Heart right ventricle (tissue), 16 donors: ENCODE data around the gene SLC35F1. TPM values are rescaled to one million over a fixed set of nuclear protein-coding genes. Genes with fewer than 3 reads are reported as not detected.

ENCODE experiments used
- ATAC-seq, 8 donors: fragments of 200-7000 bp; cut with Tn5 transposase; one replicate each; pipeline ENCODE4 v1.9.1; 2020; ENCODE audit warnings: mild to moderate bottlenecking in 8 of 8, moderate library complexity in 8 of 8, moderate number of reproducible peaks in 1 of 8
- DNase-seq, 2 donors: peaks; one replicate each; pipeline ENCODE4 v3.0.0-alpha.2; 2020
- H3K27ac ChIP-seq, 10 donors: fragments of 200-600 bp; sonication (generic) in 2 of 10; one replicate each; pipeline versions ENCODE4 v1.5.0 to v1.8.0; 2020 to 2022; ENCODE audit warnings: mild to moderate bottlenecking in 3 of 10
- H3K27me3 ChIP-seq, 7 donors: fragments of 200-600 bp; one replicate each; pipeline ENCODE4 v1.8.0; 2021 to 2022; ENCODE audit warnings: mild to moderate bottlenecking in 2 of 7
- H3K36me3 ChIP-seq, 9 donors: fragments of 200-600 bp; sonication (generic) in 1 of 9; one replicate each; pipeline versions ENCODE4 v1.5.0 to v1.8.0; 2020 to 2022; ENCODE audit warnings: mild to moderate bottlenecking in 2 of 9
- H3K4me1 ChIP-seq, 9 donors: fragments of 200-600 bp; sonication (generic) in 1 of 9; one replicate each; pipeline versions ENCODE4 v1.5.0 to v1.8.0; 2020 to 2022; ENCODE audit warnings: mild to moderate bottlenecking in 4 of 9
- H3K4me3 ChIP-seq, 10 donors: fragments of 200-600 bp; sonication (generic) in 2 of 10; one replicate each; pipeline versions ENCODE4 v1.5.0 to v1.8.0; 2020 to 2022; ENCODE audit warnings: mild to moderate bottlenecking in 7 of 10, moderate library complexity in 2 of 10
- H3K9me3 ChIP-seq, 11 donors: fragments of 200-600 bp in 10 of 11; sonication (generic) in 2 of 11; one replicate each; pipeline versions ENCODE4 v1.5.0 to v1.8.0; 2013 to 2022; ENCODE audit warnings: mild to moderate bottlenecking in 2 of 11, control low read depth in 1 of 11, moderate library complexity in 1 of 11
- WGBS, 2 donors: extraction: QIAGEN DNeasy Blood & Tissue Kit; methylation state at CpG; one replicate each; pipeline ENCODE4 v1.1.7; 2013; ENCODE audit warnings: inconsistent platforms in 1 of 2; 5-methylcytosine and 5-hydroxymethylcytosine counted together
- intact Hi-C, 10 donors: fragments of 100-400 bp; cut with DNase I; formaldehyde crosslinking; loops; one replicate each; pipeline versions ENCODE4 v1.11.1 to v1.14.2; 2022
- polyA plus RNA-seq, 2 donors: library from polyadenylated mRNA; stranded (reverse); fragments of 200-250 nt; gene quantifications; one replicate each; pipeline ENCODE4 v1.2.3, GENCODE V29; 2013
- total RNA-seq, 10 donors: library from RNA; stranded (reverse); fragmentation: NEBNext Ultra II Directional in 3 of 10; extraction: Animal tissue kit (Norgen Biotek cat#: 25700) in 3 of 10; gene quantifications; one replicate each; pipeline versions ENCODE4 v1.2.1 to v1.2.4, GENCODE V29; 2021 to 2023
- TF ChIP-seq, protein P1 (sequence below), 9 donors: fragments of 200-600 bp; sonication (generic) in 2 of 9; IDR thresholded peaks; one replicate each; pipeline versions ENCODE4 v1.5.0 to v1.8.0; 2021 to 2022; ENCODE audit warnings: antibody characterized with exemption in 9 of 9, mild to moderate bottlenecking in 5 of 9, moderate library complexity in 1 of 9
- donor health status: Arrhythmogenic right ventricular cardiomyopathy.
- donor health status: ischemic (EF 13 %, LVEDD 7.1; RV severe dilation, severe dysfunction).
- donor health status: healthy with polysubstance abuse.
- donor health status: DM: no; HTN: yes; CAD: no.
- donor health status: DM: no; HTN: no; CAD: no.
- donor health status: ischemic (EF 25% LVEDD 6.9; RV normal size, moderate dysfunction).
- donor health status: ischemic (EF 25% LVEDD 5.7; RV mildly dilated, moderate dysfunction).
- donor health status: healthy.
- donor health status: DM: yes; HTN: yes; CAD: no.
- donor health status: Ischemic cardiomyopathy.
- donor health status: ischemic (EF 35%, LVEDD 5.7; RV mildly dilated, moderate dysfunction).
- donor health status: nonischemic (EF 11% LVEDD 7.7; RV severe dilation, severe dysfunction).
- donor health status: DM: yes; HTN: yes; CAD: no.
- donor health status: PGD.
- donor health status: ischemic (EF 29% LVEDD 5.4; RV normal size, mild dysfunction).
- donor health status: nonischemic (EF 23%, LVEDD 6.1; RV moderate dilation, normal function).

SLC35F1 gene
- total and polyA plus RNA-seq, 12 donors: 0.75 to 17.7 (median 6.3) TPM

DNA sequence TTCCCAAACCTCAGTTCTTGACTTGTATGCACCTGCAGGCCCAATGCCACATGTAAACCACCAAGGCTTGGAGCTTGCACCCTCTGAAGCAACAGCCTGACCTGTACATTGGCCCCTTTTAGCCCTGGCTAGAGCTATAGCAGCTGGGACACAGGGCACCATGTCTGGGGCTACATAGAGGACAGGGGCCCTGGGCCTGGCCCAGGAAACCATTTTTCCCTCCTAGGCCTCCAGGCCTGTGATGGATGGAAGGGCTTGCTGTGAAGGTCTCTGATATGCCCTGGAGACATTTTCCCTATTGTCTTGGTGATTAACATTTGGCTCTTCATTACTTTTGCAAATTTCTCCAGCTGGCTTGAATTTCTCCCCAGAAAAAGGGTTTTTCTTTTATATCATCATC, 64.6 kb downstream of the SLC35F1 start:
- intact Hi-C loops: loop anchor here in 2 of 10 donors (10.0 kb wide), 1 partner anchor 613 kb away; no protein-coding TSS in a partner anchor
- H3K36me3 ChIP-seq: no peaks in the 10 kb centered on the region
- H3K9me3 ChIP-seq: peaks cover 0 to 4% (median 0%) of the 10 kb centered on the region in 11 donors
- no peak for DNase-seq
- no peak overlapping the region for H3K4me3 ChIP-seq
- ATAC-seq: no peak
- H3K27ac ChIP-seq: no peak overlapping the region
- H3K27me3 ChIP-seq: no peaks in the 10 kb centered on the region
- peaks cover 0 to 16% (median 0%) of the 10 kb centered on the region in 9 donors for H3K4me1 ChIP-seq
- TF ChIP-seq, protein P1, sequence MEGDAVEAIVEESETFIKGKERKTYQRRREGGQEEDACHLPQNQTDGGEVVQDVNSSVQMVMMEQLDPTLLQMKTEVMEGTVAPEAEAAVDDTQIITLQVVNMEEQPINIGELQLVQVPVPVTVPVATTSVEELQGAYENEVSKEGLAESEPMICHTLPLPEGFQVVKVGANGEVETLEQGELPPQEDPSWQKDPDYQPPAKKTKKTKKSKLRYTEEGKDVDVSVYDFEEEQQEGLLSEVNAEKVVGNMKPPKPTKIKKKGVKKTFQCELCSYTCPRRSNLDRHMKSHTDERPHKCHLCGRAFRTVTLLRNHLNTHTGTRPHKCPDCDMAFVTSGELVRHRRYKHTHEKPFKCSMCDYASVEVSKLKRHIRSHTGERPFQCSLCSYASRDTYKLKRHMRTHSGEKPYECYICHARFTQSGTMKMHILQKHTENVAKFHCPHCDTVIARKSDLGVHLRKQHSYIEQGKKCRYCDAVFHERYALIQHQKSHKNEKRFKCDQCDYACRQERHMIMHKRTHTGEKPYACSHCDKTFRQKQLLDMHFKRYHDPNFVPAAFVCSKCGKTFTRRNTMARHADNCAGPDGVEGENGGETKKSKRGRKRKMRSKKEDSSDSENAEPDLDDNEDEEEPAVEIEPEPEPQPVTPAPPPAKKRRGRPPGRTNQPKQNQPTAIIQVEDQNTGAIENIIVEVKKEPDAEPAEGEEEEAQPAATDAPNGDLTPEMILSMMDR (IDR thresholded peaks at IDR 0.05): no peak

DNA sequence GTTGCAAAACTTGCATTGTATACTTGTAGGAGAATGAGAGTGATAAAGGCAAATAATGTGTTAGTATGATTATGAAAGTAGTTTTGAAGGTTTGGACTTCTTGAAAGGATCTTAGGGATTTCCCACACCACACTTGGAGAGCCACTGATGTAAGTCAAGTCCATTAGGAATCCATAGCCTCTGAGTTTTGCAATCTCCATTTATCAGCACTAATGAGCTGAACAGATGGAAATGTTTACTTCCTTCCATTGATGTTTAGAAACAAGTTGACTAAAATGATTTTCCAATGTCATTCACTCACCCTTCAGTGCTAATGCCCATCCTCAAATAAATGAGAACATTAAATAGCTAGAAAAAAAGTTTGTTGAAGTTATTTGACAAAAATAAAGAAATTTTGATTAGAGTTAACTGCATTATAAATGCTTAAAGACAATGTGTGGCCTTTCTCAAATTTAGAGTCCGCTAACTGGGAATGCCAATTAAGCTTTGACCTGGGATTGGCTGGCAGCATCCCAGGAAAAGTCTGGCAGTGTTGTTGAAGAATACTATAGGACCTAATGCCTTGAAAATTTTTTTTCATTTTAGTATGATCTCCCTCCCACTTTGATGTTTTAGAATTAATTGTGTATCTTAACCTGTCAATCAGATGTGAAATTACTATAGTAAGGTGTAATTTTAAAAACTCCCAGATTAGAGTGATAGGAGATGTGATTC, 68.0 kb downstream of the SLC35F1 start:
- ATAC-seq: peak in 4 of 8 donors; percentile 20 to 56 (median 36)
- DNase-seq: no peak
- TF ChIP-seq, protein P1 (IDR thresholded peaks at IDR 0.05): no peak
- H3K27me3 ChIP-seq: peaks cover 0 to 3% (median 0%) of the 10 kb centered on the region in 7 donors
- H3K27ac ChIP-seq: no peak overlapping the region
- no peak overlapping the region for H3K4me3 ChIP-seq
- 70 to 73% methylated on average over 1 of the region's 1 CpG for WGBS, 2 donors
- H3K4me1 ChIP-seq: peaks cover 0 to 16% (median 0%) of the 10 kb centered on the region in 9 donors
- peaks cover 0 to 4% (median 0%) of the 10 kb centered on the region in 11 donors for H3K9me3 ChIP-seq
- intact Hi-C loops: loop anchor here in 7 of 10 donors (2.0 to 10.0 kb wide), 4 partner anchors 287 to 610 kb away; no protein-coding TSS in a partner anchor
- H3K36me3 ChIP-seq: no peaks in the 10 kb centered on the region

DNA sequence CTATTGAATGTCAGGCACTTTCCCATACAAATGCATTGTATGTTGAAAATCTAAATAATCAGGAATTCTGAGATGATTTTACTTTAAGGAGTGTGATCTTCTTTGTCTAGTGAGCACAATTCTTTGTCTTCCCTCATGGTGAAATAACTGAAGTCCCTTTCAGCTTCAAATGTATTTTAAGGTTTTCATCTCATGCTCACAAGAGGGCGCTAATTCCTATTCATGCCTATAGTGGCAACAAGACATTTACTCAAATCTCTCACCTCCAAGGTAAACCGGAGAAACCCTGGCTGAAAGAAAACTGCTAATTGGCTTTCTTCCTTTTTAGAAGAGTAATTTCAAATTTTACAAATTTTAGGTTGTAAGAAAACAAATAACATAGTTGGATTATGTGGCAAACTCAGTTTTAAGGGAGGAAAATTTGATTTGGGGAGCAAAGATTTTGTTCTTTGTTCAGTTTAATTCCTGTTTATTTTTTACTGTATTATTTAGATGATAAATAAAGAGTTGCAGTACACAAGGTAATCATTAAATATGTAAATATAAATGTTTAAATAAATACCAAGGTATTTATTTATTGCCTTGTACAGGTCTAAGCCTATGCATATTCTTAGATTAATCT, 69.1 kb downstream of the SLC35F1 start:
- DNase-seq (peak in 1 of 2 donors; percentile 17), ATAC-seq (peak in 1 of 8 donors; percentile 28)
- 11 to 13% methylated on average over 2 of the region's 2 CpGs for WGBS, 2 donors
- Histone ChIP-seq H3K9me3 (peaks cover 0 to 4% (median 0%) of the 10 kb centered on the region in 11 donors), H3K36me3 (no peaks in the 10 kb centered on the region), H3K27ac (no peak overlapping the region), H3K27me3 (peaks cover 0 to 6% (median 0%) of the 10 kb centered on the region in 7 donors), H3K4me3 (no peak overlapping the region), H3K4me1 (peaks cover 0 to 16% (median 0%) of the 10 kb centered on the region in 9 donors)
- intact Hi-C loops: loop anchor here in 9 of 10 donors (2.0 to 10.0 kb wide), 5 partner anchors 285 to 609 kb away; no protein-coding TSS in a partner anchor
- TF ChIP-seq, protein P1 (IDR thresholded peaks at IDR 0.05): peak; percentile 25 to 74 (median 62)

DNA sequence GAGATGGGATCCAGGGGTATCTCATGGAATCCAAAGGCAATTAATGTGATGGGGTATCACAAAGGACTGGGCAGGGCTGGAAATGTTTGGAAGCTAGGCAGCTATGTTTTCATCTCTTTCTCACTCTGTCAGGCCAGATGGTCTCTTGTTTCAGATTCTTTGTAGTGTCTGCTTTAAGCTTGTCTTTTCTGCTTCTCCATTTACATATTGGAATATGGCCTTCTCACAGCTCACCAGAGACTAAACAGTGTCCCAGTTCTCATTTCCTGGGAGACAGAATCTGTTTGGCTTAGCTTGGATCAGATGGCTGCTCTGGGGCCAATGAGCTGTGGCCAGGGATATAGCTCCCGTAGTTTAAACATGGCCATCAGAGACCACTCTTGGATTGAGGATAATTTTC, 78.9 kb downstream of the SLC35F1 start:
- DNase-seq (no peak), ATAC-seq (no peak)
- 77 to 88% methylated on average over 1 of the region's 1 CpG for WGBS, 2 donors

More for the DNA sequence above, 78.9 kb downstream of the SLC35F1 start:
- H3K4me3 ChIP-seq: no peak overlapping the region
- TF ChIP-seq, protein P1 (IDR thresholded peaks at IDR 0.05): no peak
- no peaks in the 10 kb centered on the region for H3K27me3 ChIP-seq
- H3K9me3 ChIP-seq: no peaks in the 10 kb centered on the region
- intact Hi-C loops: no loop called here
- H3K27ac ChIP-seq: no peak overlapping the region
- no peaks in the 10 kb centered on the region for H3K36me3 ChIP-seq
- H3K4me1 ChIP-seq: no peaks in the 10 kb centered on the region
